H9 (cell line): ENCODE results near the gene IGF2BP2. TPM values are rescaled to one million over a fixed set of nuclear protein-coding genes. Genes with fewer than 3 reads are reported as not detected.

ENCODE experiments used
- DNase-seq: peaks from one replicate; pipeline ENCODE4 v3.0.0-alpha.2; 2017
- H2AFZ ChIP-seq: one replicate; pipeline ENCODE4 v1.6.1; 2013; ENCODE audit warnings: mild to moderate bottlenecking, low read length, control low read depth, moderate library complexity
- H2AK5ac ChIP-seq: 2 replicates; pipeline ENCODE4 v1.6.1; 2013; ENCODE audit warnings: low read length, control low read depth, mixed read lengths; ENCODE audit not compliant: insufficient read length
- H2BK120ac ChIP-seq: one replicate; pipeline ENCODE4 v1.6.1; 2013; ENCODE audit warnings: low read depth, mild to moderate bottlenecking, low read length, control low read depth, inconsistent platforms; ENCODE audit not compliant: poor library complexity, severe bottlenecking
- H2BK12ac ChIP-seq: 2 replicates; pipeline ENCODE4 v1.6.1; 2013; ENCODE audit warnings: low read length, control low read depth, mixed read lengths, low read depth; ENCODE audit not compliant: insufficient read length
- H2BK15ac ChIP-seq: 2 replicates; pipeline ENCODE4 v1.6.1; 2013; ENCODE audit warnings: low read depth, low read length, control low read depth
- H2BK20ac ChIP-seq: one replicate; pipeline ENCODE4 v1.6.1; 2013; ENCODE audit warnings: low read depth, mild to moderate bottlenecking, low read length, control low read depth, inconsistent platforms; ENCODE audit not compliant: poor library complexity, severe bottlenecking
- H2BK5ac ChIP-seq: 2 replicates; pipeline ENCODE4 v1.6.1; 2013; ENCODE audit warnings: low read length, control low read depth, mixed read lengths; ENCODE audit not compliant: insufficient read length
- H3K14ac ChIP-seq: 2 replicates; pipeline ENCODE4 v1.6.1; 2013; ENCODE audit warnings: low read length, control low read depth; ENCODE audit not compliant: insufficient read depth
- H3K18ac ChIP-seq: 2 replicates; pipeline ENCODE4 v1.6.1; 2013; ENCODE audit warnings: low read depth, mild to moderate bottlenecking, mixed read lengths, low read length, control low read depth; ENCODE audit not compliant: insufficient read length
- H3K23ac ChIP-seq: 2 replicates; pipeline ENCODE4 v1.6.1; 2013; ENCODE audit warnings: low read length, control low read depth, mixed read lengths, low read depth; ENCODE audit not compliant: insufficient read length
- H3K23me2 ChIP-seq: 2 replicates; pipeline ENCODE4 v1.6.1; 2013; ENCODE audit warnings: low read depth, mild to moderate bottlenecking, mixed read lengths, low read length, control low read depth; ENCODE audit not compliant: insufficient read length, poor library complexity, severe bottlenecking
- H3K27ac ChIP-seq: 2 replicates; pipeline ENCODE4 v1.5.1; 2013; ENCODE audit warnings: low read length, control low read depth, mixed read lengths, low read depth; ENCODE audit not compliant: insufficient read length
- H3K27me3 ChIP-seq: 2 replicates; pipeline ENCODE4 v1.6.1; 2013; ENCODE audit warnings: low read length, control low read depth, inconsistent platforms; ENCODE audit not compliant: insufficient read depth
- H3K4ac ChIP-seq: 2 replicates; pipeline ENCODE4 v1.6.1; 2013; ENCODE audit warnings: low read depth, mild to moderate bottlenecking, control low read depth, inconsistent platforms, low read length, moderate library complexity
- H3K4me1 ChIP-seq: 2 replicates; pipeline ENCODE4 v1.6.1; 2013; ENCODE audit warnings: low read length, control low read depth, inconsistent platforms; ENCODE audit not compliant: insufficient read depth
- H3K4me2 ChIP-seq: 2 replicates; pipeline ENCODE4 v1.6.1; 2013; ENCODE audit warnings: low read length, control low read depth, mixed read lengths; ENCODE audit not compliant: insufficient read length, insufficient read depth
- H3K56ac ChIP-seq: 2 replicates; pipeline ENCODE4 v1.6.1; 2013; ENCODE audit warnings: low read depth, mild to moderate bottlenecking, mixed read lengths, low read length, control low read depth; ENCODE audit not compliant: insufficient read length
- H3K79me1 ChIP-seq: 2 replicates; pipeline ENCODE4 v1.6.1; 2013; ENCODE audit warnings: low read depth, mild to moderate bottlenecking, moderate library complexity, low read length, control low read depth, inconsistent platforms; ENCODE audit not compliant: insufficient read depth, poor library complexity, severe bottlenecking
- H3K79me2 ChIP-seq: 2 replicates; pipeline ENCODE4 v1.6.1; 2013; ENCODE audit warnings: low read length, control low read depth, inconsistent platforms; ENCODE audit not compliant: insufficient read depth
- H3K9ac ChIP-seq: 2 replicates; pipeline ENCODE4 v1.6.1; 2013; ENCODE audit warnings: low read length, control low read depth, mixed read lengths; ENCODE audit not compliant: insufficient read length; ENCODE audit errors: extremely low read depth
- H3K9me3 ChIP-seq: one replicate; pipeline ENCODE4 v1.6.1; 2013; ENCODE audit warnings: low read depth, low read length, inconsistent platforms; ENCODE audit not compliant: control insufficient read depth
- H3T11ph ChIP-seq: one replicate; pipeline ENCODE4 v1.6.1; 2013; ENCODE audit warnings: mild to moderate bottlenecking, low read length, control low read depth, inconsistent platforms
- H4K20me1 ChIP-seq: one replicate; pipeline ENCODE4 v1.6.1; 2013; ENCODE audit not compliant: control insufficient read depth, insufficient read length, insufficient read depth
- H4K5ac ChIP-seq: 2 replicates; pipeline ENCODE4 v1.6.1; 2013; ENCODE audit warnings: low read depth, mild to moderate bottlenecking, mixed read lengths, low read length, control low read depth; ENCODE audit not compliant: insufficient read length
- H4K8ac ChIP-seq: replicated peaks from 2 replicates; pipeline ENCODE4 v1.6.1; 2013; ENCODE audit warnings: low read length, control low read depth, mixed read lengths, low read depth; ENCODE audit not compliant: insufficient read length
- H4K91ac ChIP-seq: 2 replicates; pipeline ENCODE4 v1.6.1; 2013; ENCODE audit warnings: low read depth, mild to moderate bottlenecking, moderate library complexity, mixed read lengths, low read length, control low read depth; ENCODE audit not compliant: insufficient read length
- H3K27ac Mint-ChIP-seq, 3 experiments: 2 replicates in 2 of 3; 3 replicates in 1 of 3; pipeline ENCODE4 v1.8.0; 2020 to 2021; ENCODE audit warnings: mixed read lengths in 3 of 3, mild to moderate bottlenecking in 1 of 3, moderate library complexity in 1 of 3
- H3K27me3 Mint-ChIP-seq: 2 replicates; pipeline ENCODE4 v1.8.0; 2021; ENCODE audit warnings: low read depth, mild to moderate bottlenecking, moderate library complexity, mixed read lengths
- H3K36me3 Mint-ChIP-seq, 3 experiments: 2 replicates in 2 of 3; 3 replicates in 1 of 3; pipeline ENCODE4 v1.8.0; 2020 to 2021; ENCODE audit warnings: low read depth in 3 of 3, mixed read lengths in 3 of 3; ENCODE audit not compliant: insufficient read depth in 1 of 3
- H3K4me1 Mint-ChIP-seq, 2 experiments: 2 replicates each; pipeline ENCODE4 v1.8.0; 2020; ENCODE audit warnings: mixed read lengths in 2 of 2
- H3K4me3 Mint-ChIP-seq, 2 experiments: 2 replicates in 1 of 2; 3 replicates in 1 of 2; pipeline ENCODE4 v1.8.0; 2020 to 2021; ENCODE audit warnings: mild to moderate bottlenecking in 2 of 2, mixed read lengths in 2 of 2, moderate library complexity in 1 of 2
- H3K9me3 Mint-ChIP-seq, 2 experiments: 2 replicates in 1 of 2; 3 replicates in 1 of 2; pipeline ENCODE4 v1.8.0; 2020; ENCODE audit warnings: mild to moderate bottlenecking in 2 of 2, mixed read lengths in 2 of 2, moderate library complexity in 1 of 2
- CTCF ChIP-seq: fragments of 200-600 bp; sonication (generic); conservative IDR thresholded peaks from 3 replicates; pipeline ENCODE4 v1.8.0; 2021; ENCODE audit warnings: antibody characterized with exemption, mild to moderate bottlenecking
- WGBS: extraction: QIAGEN DNeasy Blood & Tissue Kit; methylation state at CpG from one replicate; pipeline ENCODE4 v1.1.7; 2013; ENCODE audit warnings: missing lambda C conversion rate, low lambda C conversion rate, mixed read lengths; ENCODE audit not compliant: insufficient read length; ENCODE audit errors: extremely low coverage; 5-methylcytosine and 5-hydroxymethylcytosine counted together
- total RNA-seq: library from RNA; stranded (reverse); gene quantifications from 2 replicates; pipeline ENCODE4 v1.2.1, GENCODE V29; 2021

The IGF2BP2 gene
- total RNA-seq, 1 experiment from 2014 or later, result 130 TPM

DNA sequence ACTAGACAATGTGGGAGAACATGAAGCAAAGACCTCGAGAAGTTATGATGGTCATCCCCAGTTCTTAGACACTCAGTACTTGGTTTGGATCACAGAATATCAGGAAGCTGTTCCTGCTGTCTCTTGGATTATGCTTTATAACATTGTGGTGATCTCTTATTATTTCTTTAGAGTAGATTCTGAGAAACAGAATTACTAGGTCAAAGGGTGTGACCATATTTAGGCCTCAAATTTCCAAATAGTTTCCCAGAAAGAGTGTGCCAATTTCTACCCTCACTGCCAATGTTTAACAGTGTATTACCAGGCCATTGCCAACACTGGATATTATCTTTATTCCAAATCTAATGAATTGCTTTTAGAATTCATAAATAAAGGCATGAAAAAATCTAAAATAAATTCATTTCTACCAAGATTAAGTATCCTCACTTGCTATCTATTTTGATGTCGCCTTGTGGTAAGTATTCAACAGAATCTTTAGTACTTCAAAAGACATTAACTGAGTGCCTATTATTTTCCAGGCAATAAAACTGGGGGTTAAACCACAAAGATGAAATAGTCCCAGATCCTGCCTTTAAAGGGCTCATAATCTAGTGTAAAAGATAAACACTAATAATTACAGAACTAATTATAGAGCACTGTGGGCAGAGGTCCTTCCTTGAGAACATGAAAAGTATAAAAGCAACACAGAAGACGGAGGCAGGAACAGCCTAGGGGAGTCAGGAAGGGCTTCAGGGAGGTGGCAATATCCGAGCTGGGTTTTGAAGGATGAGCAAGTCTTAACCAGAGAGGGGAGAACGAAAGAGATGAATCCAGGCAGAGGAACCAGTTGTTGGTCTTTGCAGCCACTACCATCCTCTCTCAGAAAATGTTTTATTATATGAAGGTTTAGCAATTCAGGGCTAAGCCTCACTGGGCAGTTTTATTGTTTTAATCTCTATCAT is 86.8 kb downstream of the IGF2BP2 start:
- H3K4me3 Mint-ChIP-seq, result no peak overlapping the region
- no peak overlapping the region for H4K5ac ChIP-seq
- no peak overlapping the region for H2AFZ ChIP-seq
- H2BK20ac ChIP-seq, result no peak overlapping the region
- peaks cover 8% of the 10 kb centered on the region; the same call in 1 of the 2 replicates for H3K79me2 ChIP-seq
- H3K27me3 Mint-ChIP-seq, result no peaks in the 10 kb centered on the region
- H2AK5ac ChIP-seq, result no peak overlapping the region
- peaks cover 3% of the 10 kb centered on the region for H3K79me1 ChIP-seq
- H3K4me2 ChIP-seq, result no peak overlapping the region
- H4K20me1 ChIP-seq, result no peaks in the 10 kb centered on the region
- H3K56ac ChIP-seq, result no peak overlapping the region
- no peak overlapping the region for H3K14ac ChIP-seq
- no peaks in the 10 kb centered on the region for H3K9me3 Mint-ChIP-seq
- H3K18ac ChIP-seq, result no peak overlapping the region
- H2BK15ac ChIP-seq, result no peak overlapping the region
- H3K23me2 ChIP-seq, result no peaks in the 10 kb centered on the region
- H2BK5ac ChIP-seq, result no peak overlapping the region
- no peak overlapping the region for H3K27ac Mint-ChIP-seq
- no peak overlapping the region for H4K8ac ChIP-seq
- WGBS, result no CpG with 5 or more reads among the region's 5 CpGs
- H3K4me1 ChIP-seq, result peaks cover 6% of the 10 kb centered on the region; the same call in 1 of the 2 replicates
- peaks cover 37% of the 10 kb centered on the region in 2 experiments for H3K4me1 Mint-ChIP-seq
- DNase-seq, result no peak
- no peak overlapping the region for H2BK12ac ChIP-seq
- no peak overlapping the region for H3K4ac ChIP-seq
- no peak overlapping the region for H3K9ac ChIP-seq
- no peaks in the 10 kb centered on the region for H3K9me3 ChIP-seq
- H4K91ac ChIP-seq, result no peak overlapping the region
- H3K23ac ChIP-seq, result no peak overlapping the region
- no peak for TF ChIP-seq CTCF
- no peak overlapping the region for H3K27ac ChIP-seq
- H3K27me3 ChIP-seq, result no peaks in the 10 kb centered on the region
- H3T11ph ChIP-seq, result no peak overlapping the region
- no peaks in the 10 kb centered on the region for H3K36me3 Mint-ChIP-seq
- no peak overlapping the region for H2BK120ac ChIP-seq
